ENCODE measurements around the gene MARF1.

GRCh38 chr16:15552507-15552906, 90.4 kb downstream of the MARF1 start:
- TF ChIP-seq, protein P1, sequence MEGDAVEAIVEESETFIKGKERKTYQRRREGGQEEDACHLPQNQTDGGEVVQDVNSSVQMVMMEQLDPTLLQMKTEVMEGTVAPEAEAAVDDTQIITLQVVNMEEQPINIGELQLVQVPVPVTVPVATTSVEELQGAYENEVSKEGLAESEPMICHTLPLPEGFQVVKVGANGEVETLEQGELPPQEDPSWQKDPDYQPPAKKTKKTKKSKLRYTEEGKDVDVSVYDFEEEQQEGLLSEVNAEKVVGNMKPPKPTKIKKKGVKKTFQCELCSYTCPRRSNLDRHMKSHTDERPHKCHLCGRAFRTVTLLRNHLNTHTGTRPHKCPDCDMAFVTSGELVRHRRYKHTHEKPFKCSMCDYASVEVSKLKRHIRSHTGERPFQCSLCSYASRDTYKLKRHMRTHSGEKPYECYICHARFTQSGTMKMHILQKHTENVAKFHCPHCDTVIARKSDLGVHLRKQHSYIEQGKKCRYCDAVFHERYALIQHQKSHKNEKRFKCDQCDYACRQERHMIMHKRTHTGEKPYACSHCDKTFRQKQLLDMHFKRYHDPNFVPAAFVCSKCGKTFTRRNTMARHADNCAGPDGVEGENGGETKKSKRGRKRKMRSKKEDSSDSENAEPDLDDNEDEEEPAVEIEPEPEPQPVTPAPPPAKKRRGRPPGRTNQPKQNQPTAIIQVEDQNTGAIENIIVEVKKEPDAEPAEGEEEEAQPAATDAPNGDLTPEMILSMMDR (IDR thresholded peaks at IDR 0.05): no peak
- no peak for TF ChIP-seq POLR2AphosphoS5 (IDR thresholded peaks at IDR 0.05; ENCODE audit: low read depth, low read length)
